Naive B cell (primary cell): ENCODE measurements around the gene CLASP1. TPM values are rescaled to one million over a fixed set of nuclear protein-coding genes. Genes with fewer than 3 reads are reported as not detected.
"Not testable (repeated sequence)": the region's sequence is repeated elsewhere in the genome, so short reads cannot be mapped to it uniquely, and the experiment has no call there.

Experiments
- ATAC-seq, 2 donors: fragments of 150-1000 bp; cut with Tn5 transposase; 2 replicates each; pipeline ENCODE4 v1.10.0; 2021; ENCODE audit warnings: low read depth in 2 of 2, mild to moderate bottlenecking in 2 of 2, moderate library complexity in 2 of 2
- DNase-seq: peaks from one replicate; pipeline ENCODE4 v3.0.0; 2022
- H3K27ac Mint-ChIP-seq, 6 donors: one replicate each; pipeline ENCODE4 v1.8.0; 2020 to 2022; ENCODE audit warnings: mild to moderate bottlenecking in 6 of 6, mixed read lengths in 6 of 6, moderate library complexity in 5 of 6, inconsistent platforms in 2 of 6
- H3K27me3 Mint-ChIP-seq, 3 donors: one replicate each; pipeline ENCODE4 v1.8.0; 2021 to 2022; ENCODE audit warnings: mixed read lengths in 3 of 3, mild to moderate bottlenecking in 1 of 3
- H3K36me3 Mint-ChIP-seq, 2 donors: one replicate each; pipeline ENCODE4 v1.8.0; 2020 to 2022; ENCODE audit warnings: mixed read lengths in 2 of 2, inconsistent platforms in 1 of 2, mild to moderate bottlenecking in 1 of 2
- H3K4me1 Mint-ChIP-seq, 3 donors: one replicate each; pipeline ENCODE4 v1.8.0; 2020 to 2022; ENCODE audit warnings: mixed read lengths in 3 of 3, inconsistent platforms in 1 of 3, mild to moderate bottlenecking in 1 of 3, moderate library complexity in 1 of 3
- H3K4me3 Mint-ChIP-seq, 8 donors: one replicate each; pipeline ENCODE4 v1.8.0; 2020 to 2022; ENCODE audit warnings: mild to moderate bottlenecking in 8 of 8, mixed read lengths in 8 of 8, moderate library complexity in 8 of 8, inconsistent platforms in 2 of 8
- H3K9me3 Mint-ChIP-seq, 7 donors: one replicate each; pipeline ENCODE4 v1.8.0; 2020 to 2022; ENCODE audit warnings: mixed read lengths in 7 of 7, mild to moderate bottlenecking in 5 of 7, inconsistent platforms in 2 of 7, moderate library complexity in 1 of 7
- polyA plus RNA-seq, 6 donors: library from polyadenylated mRNA; unstranded; fragments of 300-500 nt; fragmentation: Illumina TruSeq; gene quantifications; one replicate each; pipeline ENCODE4 v1.2.3, GENCODE V29; 2021; ENCODE audit warnings: low read depth in 6 of 6

The CLASP1 gene
- polyA plus RNA-seq, 6 donors from 2014 or later: 4.6 to 24.1 (median 13.5) TPM

GRCh38 chr2:121682396-121683298 is 33.4 kb upstream of the CLASP1 start:
- H3K4me3 Mint-ChIP-seq: no peak overlapping the region
- DNase-seq: no peak
- ATAC-seq: no peak
- H3K36me3 Mint-ChIP-seq: peaks cover 3 to 35% of the 10 kb centered on the region in 2 donors
- H3K9me3 Mint-ChIP-seq: peaks cover 16 to 55% (median 44%) of the 10 kb centered on the region in 7 donors
- H3K27ac Mint-ChIP-seq: no peak overlapping the region
- no peaks in the 10 kb centered on the region for H3K27me3 Mint-ChIP-seq
- H3K4me1 Mint-ChIP-seq: peaks cover 0 to 2% (median 0%) of the 10 kb centered on the region in 3 donors

DNA sequence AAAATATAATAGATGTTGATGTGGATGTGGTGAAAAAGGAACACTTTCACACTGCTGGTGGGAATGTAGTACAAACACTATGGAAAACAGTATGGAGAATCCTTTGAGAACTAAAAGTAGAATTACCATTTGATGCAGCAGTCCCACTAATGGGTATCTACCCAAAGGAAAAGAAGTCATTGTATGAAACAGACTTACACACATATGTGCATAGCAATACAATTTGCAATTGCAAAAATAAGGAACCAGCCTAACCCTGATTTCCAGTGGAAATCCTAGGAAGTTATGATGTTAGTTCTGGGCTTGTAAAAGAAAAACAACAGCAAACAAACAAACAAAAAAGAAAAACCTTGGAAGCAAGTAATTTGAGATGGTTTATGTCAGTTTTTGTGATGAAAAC is 28.6 kb upstream of the CLASP1 start:
- Mint-ChIP-seq H3K27me3 (peaks cover 0 to 5% (median 0%) of the 10 kb centered on the region in 3 donors), H3K9me3 (peaks cover 17 to 74% (median 60%) of the 10 kb centered on the region in 7 donors)

GRCh38 chr2:121671621-121672020 is 22.4 kb upstream of the CLASP1 start:
- H3K9me3 Mint-ChIP-seq: peaks cover 11 to 58% (median 43%) of the 10 kb centered on the region in 7 donors
- not testable (repeated sequence) for H3K27ac Mint-ChIP-seq, DNase-seq, H3K27me3 Mint-ChIP-seq, H3K36me3 Mint-ChIP-seq, ATAC-seq, H3K4me3 Mint-ChIP-seq, H3K4me1 Mint-ChIP-seq

More for the DNA sequence above, 28.6 kb upstream of the CLASP1 start:
- Mint-ChIP-seq H3K27ac (no peak overlapping the region), H3K4me1 (peaks cover 0 to 2% (median 0%) of the 10 kb centered on the region in 3 donors), H3K36me3 (peaks cover 8 to 30% of the 10 kb centered on the region in 2 donors), H3K4me3 (no peak overlapping the region)
- DNase-seq (no peak), ATAC-seq (no peak)

- ATAC-seq (no peak), DNase-seq (no peak)
- Mint-ChIP-seq H3K9me3 (peaks cover 9 to 44% (median 35%) of the 10 kb centered on the region in 7 donors), H3K27ac (no peak overlapping the region), H3K36me3 (peaks cover 0 to 9% of the 10 kb centered on the region in 2 donors), H3K27me3 (peaks cover 0 to 5% (median 0%) of the 10 kb centered on the region in 3 donors), H3K4me1 (no peaks in the 10 kb centered on the region), H3K4me3 (no peak overlapping the region)
Measured at GRCh38 chr2:121670181-121670580, 20.9 kb upstream of the CLASP1 start.

DNA sequence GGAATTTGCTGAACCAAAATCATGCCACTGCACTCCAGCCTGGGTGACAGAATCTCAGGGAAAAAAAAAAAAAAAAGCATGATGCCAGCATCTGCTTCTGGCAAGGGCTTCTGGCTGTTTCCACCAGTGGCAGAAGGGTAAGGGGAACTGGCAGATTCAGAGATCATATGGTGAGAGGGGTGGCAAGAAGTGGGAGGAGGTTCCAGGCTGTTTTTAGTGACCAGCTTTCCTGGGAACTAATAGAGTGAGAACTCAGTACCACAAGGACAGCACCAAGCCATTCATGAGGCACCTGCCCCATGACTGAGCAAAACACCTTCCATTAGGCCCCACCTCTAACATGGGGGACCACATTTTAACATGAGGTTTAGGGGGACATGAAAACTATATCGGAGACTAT is 18.4 kb upstream of the CLASP1 start:
- peaks cover 0 to 19% (median 15%) of the 10 kb centered on the region in 7 donors for H3K9me3 Mint-ChIP-seq
- DNase-seq (no peak), ATAC-seq (no peak)
- no peaks in the 10 kb centered on the region for H3K36me3 Mint-ChIP-seq
- H3K4me1 Mint-ChIP-seq: no peaks in the 10 kb centered on the region
- H3K27me3 Mint-ChIP-seq: no peaks in the 10 kb centered on the region
- H3K4me3 Mint-ChIP-seq: no peak overlapping the region
- peak overlapping the region in 1 of 6 donors; percentile 16 for H3K27ac Mint-ChIP-seq

GRCh38 chr2:121666042-121666441 is 16.8 kb upstream of the CLASP1 start:
- Mint-ChIP-seq H3K27me3 (no peaks in the 10 kb centered on the region), H3K4me3 (no peak overlapping the region), H3K36me3 (no peaks in the 10 kb centered on the region), H3K27ac (no peak overlapping the region), H3K4me1 (no peaks in the 10 kb centered on the region), H3K9me3 (peaks cover 0 to 8% (median 3%) of the 10 kb centered on the region in 7 donors)
- DNase-seq (no peak), ATAC-seq (no peak)

GRCh38 chr2:121665504-121665903 is 16.2 kb upstream of the CLASP1 start:
- no peak overlapping the region for H3K27ac Mint-ChIP-seq
- H3K4me1 Mint-ChIP-seq: no peaks in the 10 kb centered on the region
- ATAC-seq: no peak
- peaks cover 0 to 4% (median 0%) of the 10 kb centered on the region in 7 donors for H3K9me3 Mint-ChIP-seq
- no peak for DNase-seq
- H3K4me3 Mint-ChIP-seq: no peak overlapping the region
- H3K36me3 Mint-ChIP-seq: no peaks in the 10 kb centered on the region
- H3K27me3 Mint-ChIP-seq: no peaks in the 10 kb centered on the region

DNA sequence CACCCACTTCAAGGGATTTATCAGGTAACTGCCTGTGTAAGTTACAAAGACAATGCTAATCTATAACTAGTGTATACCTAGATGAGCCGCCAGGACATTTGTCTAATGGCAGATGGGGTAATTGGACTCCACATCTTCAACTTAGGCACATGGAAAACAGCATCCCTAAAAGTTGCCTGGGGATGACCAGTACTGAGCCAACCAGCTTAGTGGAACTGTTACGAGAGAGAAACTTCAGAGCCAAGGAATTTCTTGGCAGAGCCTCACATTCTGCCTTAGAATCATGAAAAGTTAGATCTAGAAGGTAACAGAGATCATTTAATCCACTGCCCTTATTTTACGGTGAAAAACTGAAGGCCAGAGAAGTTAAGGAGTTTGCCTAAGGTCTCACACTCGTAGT is 15.5 kb upstream of the CLASP1 start:
- H3K36me3 Mint-ChIP-seq: no peaks in the 10 kb centered on the region
- no peak for ATAC-seq
- H3K27ac Mint-ChIP-seq: peak overlapping the region in 1 of 6 donors; percentile 44
- H3K27me3 Mint-ChIP-seq: no peaks in the 10 kb centered on the region
- DNase-seq: no peak
- H3K4me3 Mint-ChIP-seq: no peak overlapping the region
- no peaks in the 10 kb centered on the region for H3K4me1 Mint-ChIP-seq
- H3K9me3 Mint-ChIP-seq: peaks cover 0 to 1% (median 0%) of the 10 kb centered on the region in 7 donors

- Mint-ChIP-seq H3K36me3 (no peaks in the 10 kb centered on the region), H3K4me3 (no peak overlapping the region), H3K4me1 (peaks cover 0 to under 1% (median 0%) of the 10 kb centered on the region in 3 donors), H3K9me3 (no peaks in the 10 kb centered on the region), H3K27ac (peak overlapping the region in 1 of 6 donors; percentile 35), H3K27me3 (no peaks in the 10 kb centered on the region)
- ATAC-seq: no peak
- DNase-seq: no peak
Measured at GRCh38 chr2:121664086-121664485, 14.8 kb upstream of the CLASP1 start.

- no peaks in the 10 kb centered on the region for H3K27me3 Mint-ChIP-seq
- H3K4me3 Mint-ChIP-seq: no peak overlapping the region
- no peak overlapping the region for H3K27ac Mint-ChIP-seq
- H3K9me3 Mint-ChIP-seq: no peaks in the 10 kb centered on the region
- ATAC-seq (no peak), DNase-seq (no peak)
- no peaks in the 10 kb centered on the region for H3K36me3 Mint-ChIP-seq
- H3K4me1 Mint-ChIP-seq: peaks cover 0 to 6% (median 5%) of the 10 kb centered on the region in 3 donors
Measured at GRCh38 chr2:121663434-121663833, 14.2 kb upstream of the CLASP1 start.

DNA sequence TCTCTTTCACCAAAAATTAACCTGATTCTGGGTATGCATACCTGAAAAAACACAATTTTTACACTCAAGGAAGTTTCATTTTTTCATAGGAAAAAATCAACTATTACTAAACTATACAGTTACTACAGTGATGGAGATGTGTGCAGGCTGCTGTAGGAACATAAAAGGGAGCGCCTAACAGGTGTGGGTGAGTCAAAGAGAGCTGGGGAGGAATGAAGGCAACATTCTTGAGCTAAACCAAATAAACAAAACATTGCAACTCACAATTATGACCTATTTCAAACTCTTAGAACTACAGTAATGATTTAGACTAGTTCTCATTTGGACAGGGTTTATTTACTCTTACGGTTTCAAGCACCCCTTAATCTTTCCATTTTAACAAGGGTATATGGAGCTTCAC is 13.4 kb upstream of the CLASP1 start:
- no peak for DNase-seq
- no peaks in the 10 kb centered on the region for H3K36me3 Mint-ChIP-seq
- ATAC-seq: no peak
- H3K9me3 Mint-ChIP-seq: no peaks in the 10 kb centered on the region
- peaks cover 0 to 9% (median 6%) of the 10 kb centered on the region in 3 donors for H3K4me1 Mint-ChIP-seq
- peak overlapping the region in 1 of 6 donors; percentile 26 for H3K27ac Mint-ChIP-seq
- no peaks in the 10 kb centered on the region for H3K27me3 Mint-ChIP-seq
- no peak overlapping the region for H3K4me3 Mint-ChIP-seq

DNA sequence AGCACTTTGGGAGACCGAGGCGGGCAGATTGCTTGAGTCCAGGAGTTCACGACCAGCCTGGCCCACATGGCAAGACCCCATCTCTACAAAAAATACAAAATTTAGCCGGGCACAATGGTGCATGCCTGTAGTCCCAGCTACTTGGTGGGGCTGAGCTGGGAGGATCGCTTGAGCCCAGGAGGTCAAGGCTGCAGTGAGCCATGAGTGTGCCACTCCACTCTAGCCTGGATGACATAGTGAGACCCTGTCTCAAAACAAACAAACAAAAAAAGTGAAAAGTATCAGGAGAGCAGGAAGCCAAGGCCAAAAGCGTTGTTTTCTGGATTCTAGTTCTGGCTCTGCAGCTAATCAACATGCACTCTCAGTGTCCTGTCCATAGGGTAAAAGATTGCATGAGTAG is 10.7 kb upstream of the CLASP1 start:
- no peaks in the 10 kb centered on the region for H3K9me3 Mint-ChIP-seq
- H3K27ac Mint-ChIP-seq: peak overlapping the region in 1 of 6 donors; percentile 70
- no peak for ATAC-seq
- no peak for DNase-seq
- H3K36me3 Mint-ChIP-seq: no peaks in the 10 kb centered on the region
- H3K27me3 Mint-ChIP-seq: no peaks in the 10 kb centered on the region
- H3K4me1 Mint-ChIP-seq: peaks cover 2 to 10% (median 6%) of the 10 kb centered on the region in 3 donors
- no peak overlapping the region for H3K4me3 Mint-ChIP-seq

DNA sequence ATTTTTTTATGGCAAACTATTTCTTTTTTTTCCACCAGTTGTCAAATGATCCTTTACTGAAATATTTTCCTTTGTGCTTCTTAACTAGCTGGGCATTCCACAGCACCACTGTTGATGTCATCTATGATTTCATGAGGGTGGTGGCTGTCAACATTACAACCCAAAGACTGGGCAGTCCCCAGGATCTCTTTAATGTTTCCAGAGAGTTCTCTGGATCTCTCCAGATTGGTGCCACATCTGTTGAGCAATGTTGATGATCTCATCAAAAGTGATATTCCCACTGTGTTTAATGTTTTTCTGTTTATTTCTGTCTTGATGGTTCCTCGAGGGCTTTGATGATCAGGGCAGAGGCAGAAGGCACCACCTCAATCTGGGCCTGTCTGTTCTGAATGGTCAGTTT is 9.1 kb upstream of the CLASP1 start:
- not testable (repeated sequence) for H3K9me3 Mint-ChIP-seq, H3K27me3 Mint-ChIP-seq, DNase-seq, H3K36me3 Mint-ChIP-seq, ATAC-seq, H3K4me3 Mint-ChIP-seq
- Mint-ChIP-seq H3K27ac (peak overlapping the region in 3 of 6 donors; percentile 22 to 86 (median 26)), H3K4me1 (peaks cover 6 to 21% (median 11%) of the 10 kb centered on the region in 3 donors)

GRCh38 chr2:121653035-121653434 is 3.8 kb upstream of the CLASP1 start:
- H3K27ac Mint-ChIP-seq: peak overlapping the region in 2 of 6 donors; percentile 0 to 13
- peaks cover 0 to 7% of the 10 kb centered on the region in 2 donors for H3K36me3 Mint-ChIP-seq
- no peaks in the 10 kb centered on the region for H3K27me3 Mint-ChIP-seq
- H3K4me1 Mint-ChIP-seq: peaks cover 33 to 43% (median 41%) of the 10 kb centered on the region in 3 donors
- peak overlapping the region in 1 of 8 donors; percentile 37 for H3K4me3 Mint-ChIP-seq
- DNase-seq (no peak), ATAC-seq (no peak)
- peaks cover 0 to 3% (median 0%) of the 10 kb centered on the region in 7 donors for H3K9me3 Mint-ChIP-seq
